ENCODE results near the gene FARS2.

GRCh38 chr6:5518936-5519491, 257.7 kb downstream of the FARS2 start:
- TF ChIP-seq CTCF (IDR thresholded peaks at IDR 0.05; ENCODE audit: borderline replicate concordance, extremely low read depth, low read length, poor library complexity, severe bottlenecking) = no peak
- TF ChIP-seq EZH2 (IDR thresholded peaks at IDR 0.05; ENCODE audit: borderline replicate concordance, low read depth, low read length, severe bottlenecking) = no peak
